GM18868 (cell line): ENCODE results near the gene ZMYM1.
A peak's percentile ranks its signal among the peaks of the same experiment; 100 is the strongest.
"Not testable (repeated sequence)": the region's sequence is repeated elsewhere in the genome, so short reads cannot be mapped to it uniquely, and the experiment has no call there.

Source experiments
- ATAC-seq: cut with Tn5 transposase; IDR thresholded peaks from one replicate; pipeline ENCODE4 v1.9.1; 2021; ENCODE audit warnings: mild to moderate bottlenecking, moderate library complexity; ENCODE audit not compliant: unreplicated experiment

Gene ZMYM1

GRCh38 chr1:35079003-35079930 is at the start of gene ZMYM1:
Gene ZMYM1, plus strand, starts transcription at chr1:35079385. Its CDS starts 14,603 bp downstream, at chr1:35093988.
- ATAC-seq = peak; percentile 89

GRCh38 chr1:35029761-35030160 is 49.4 kb upstream of the ZMYM1 start:
- ATAC-seq = no peak

GRCh38 chr1:35030338-35030737 is 48.8 kb upstream of the ZMYM1 start:
- ATAC-seq = no peak

GRCh38 chr1:35030756-35031446 is 48.3 kb upstream of the ZMYM1 start:
- ATAC-seq = peak; percentile 34

- ATAC-seq = no peak
Observed at GRCh38 chr1:35032384-35032739, 46.8 kb upstream of the ZMYM1 start.

GRCh38 chr1:35033346-35033745 is 45.8 kb upstream of the ZMYM1 start:
- ATAC-seq = no peak

GRCh38 chr1:35036621-35037020 is 42.6 kb upstream of the ZMYM1 start:
- ATAC-seq = no peak

- ATAC-seq = no peak
Observed at GRCh38 chr1:35037206-35037605, 42.0 kb upstream of the ZMYM1 start.

GRCh38 chr1:35038723-35039122 is 40.5 kb upstream of the ZMYM1 start:
- ATAC-seq = no peak

GRCh38 chr1:35043498-35043897 is 35.7 kb upstream of the ZMYM1 start:
- ATAC-seq = no peak

GRCh38 chr1:35044431-35044830 is 34.8 kb upstream of the ZMYM1 start:
- no peak for ATAC-seq

GRCh38 chr1:35046730-35047129 is 32.5 kb upstream of the ZMYM1 start:
- no peak for ATAC-seq

- no peak for ATAC-seq
Observed at GRCh38 chr1:35047188-35047858, 31.9 kb upstream of the ZMYM1 start.

GRCh38 chr1:35049116-35049515 is 30.1 kb upstream of the ZMYM1 start:
- ATAC-seq = no peak

GRCh38 chr1:35053433-35053832 is 25.8 kb upstream of the ZMYM1 start:
- ATAC-seq = no peak

GRCh38 chr1:35054282-35054681 is 24.9 kb upstream of the ZMYM1 start:
- ATAC-seq = not testable (repeated sequence)

- not testable (repeated sequence) for ATAC-seq
Observed at GRCh38 chr1:35058321-35058720, 20.9 kb upstream of the ZMYM1 start.

- ATAC-seq = no peak
Observed at GRCh38 chr1:35058988-35059387, 20.2 kb upstream of the ZMYM1 start.

- ATAC-seq = no peak
Observed at GRCh38 chr1:35062518-35063196, 16.5 kb upstream of the ZMYM1 start.

- no peak for ATAC-seq
Observed at GRCh38 chr1:35064265-35064664, 14.9 kb upstream of the ZMYM1 start.

GRCh38 chr1:35069746-35070145 is 9.4 kb upstream of the ZMYM1 start:
- ATAC-seq = no peak
